Stimulated activated effector memory CD8-positive, alpha-beta T cell treated with anti-CD3 and anti-CD28 coated beads, Interleukin-12 subunit alpha, Interleukin-12 subunit beta, amount 100 ng/mL, for 72 hours (primary cell): Measurements from ENCODE around the gene SYTL1.

ENCODE experiments used
- ATAC-seq: fragments of 150-1000 bp; cut with Tn5 transposase; 2 replicates; pipeline ENCODE4 v1.10.0; 2021
- DNase-seq, 2 donors: peaks; one replicate each; pipeline ENCODE4 v3.0.0; 2021 to 2022; ENCODE audit warnings: low spot score in 2 of 2
- H3K27ac Mint-ChIP-seq: one replicate; pipeline ENCODE4 v1.8.0; 2022; ENCODE audit warnings: mild to moderate bottlenecking, mixed read lengths
- H3K36me3 Mint-ChIP-seq: one replicate; pipeline ENCODE4 v1.8.0; 2022; ENCODE audit warnings: mild to moderate bottlenecking, mixed read lengths
- H3K4me1 Mint-ChIP-seq: one replicate; pipeline ENCODE4 v1.8.0; 2022; ENCODE audit warnings: mixed read lengths
- H3K4me3 Mint-ChIP-seq: one replicate; pipeline ENCODE4 v1.8.0; 2022; ENCODE audit warnings: mild to moderate bottlenecking, mixed read lengths
- H3K9me3 Mint-ChIP-seq: one replicate; pipeline ENCODE4 v1.8.0; 2022; ENCODE audit warnings: mixed read lengths

Gene SYTL1

GRCh38 chr1:27393641-27394281, 51.9 kb downstream of the SYTL1 start:
- Mint-ChIP-seq H3K36me3 (peaks cover 43% of the 10 kb centered on the region), H3K4me1 (peaks cover 24% of the 10 kb centered on the region), H3K27ac (peak overlapping the region; percentile 41), H3K9me3 (no peaks in the 10 kb centered on the region), H3K4me3 (peak overlapping the region; percentile 93)
- no peak for DNase-seq
- ATAC-seq = no peak

GRCh38 chr1:27394282-27394658, 52.4 kb downstream of the SYTL1 start:
- Mint-ChIP-seq H3K36me3 (peaks cover 47% of the 10 kb centered on the region), H3K9me3 (no peaks in the 10 kb centered on the region), H3K4me3 (peak overlapping the region; percentile 93), H3K27ac (peak overlapping the region; percentile 41), H3K4me1 (peaks cover 26% of the 10 kb centered on the region)
- no peak for DNase-seq
- no peak for ATAC-seq

DNA sequence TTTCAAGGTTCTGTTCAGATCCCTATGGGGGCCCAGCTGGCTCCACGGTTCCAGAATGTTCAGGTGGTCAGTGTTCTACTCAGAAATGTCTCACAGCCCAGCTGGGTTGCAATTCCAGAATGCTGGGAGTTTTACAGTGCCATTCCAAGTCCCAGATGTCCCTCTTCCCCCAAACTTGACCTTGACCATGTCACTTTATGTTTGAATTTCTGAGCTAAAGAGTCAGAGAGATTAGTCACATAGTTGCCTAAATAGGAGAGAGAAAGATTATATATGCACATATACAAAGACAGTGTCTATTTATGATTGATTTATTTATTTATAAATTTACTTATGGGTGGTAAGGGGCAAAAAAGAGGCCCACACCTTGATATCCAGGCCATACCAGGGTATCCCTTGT, 53.1 kb downstream of the SYTL1 start:
- peak overlapping the region; percentile 93 for H3K4me3 Mint-ChIP-seq
- peaks cover 51% of the 10 kb centered on the region for H3K36me3 Mint-ChIP-seq
- DNase-seq = no peak
- peak overlapping the region; percentile 41 for H3K27ac Mint-ChIP-seq
- ATAC-seq = no peak
- H3K4me1 Mint-ChIP-seq = peaks cover 29% of the 10 kb centered on the region
- H3K9me3 Mint-ChIP-seq = no peaks in the 10 kb centered on the region

DNA sequence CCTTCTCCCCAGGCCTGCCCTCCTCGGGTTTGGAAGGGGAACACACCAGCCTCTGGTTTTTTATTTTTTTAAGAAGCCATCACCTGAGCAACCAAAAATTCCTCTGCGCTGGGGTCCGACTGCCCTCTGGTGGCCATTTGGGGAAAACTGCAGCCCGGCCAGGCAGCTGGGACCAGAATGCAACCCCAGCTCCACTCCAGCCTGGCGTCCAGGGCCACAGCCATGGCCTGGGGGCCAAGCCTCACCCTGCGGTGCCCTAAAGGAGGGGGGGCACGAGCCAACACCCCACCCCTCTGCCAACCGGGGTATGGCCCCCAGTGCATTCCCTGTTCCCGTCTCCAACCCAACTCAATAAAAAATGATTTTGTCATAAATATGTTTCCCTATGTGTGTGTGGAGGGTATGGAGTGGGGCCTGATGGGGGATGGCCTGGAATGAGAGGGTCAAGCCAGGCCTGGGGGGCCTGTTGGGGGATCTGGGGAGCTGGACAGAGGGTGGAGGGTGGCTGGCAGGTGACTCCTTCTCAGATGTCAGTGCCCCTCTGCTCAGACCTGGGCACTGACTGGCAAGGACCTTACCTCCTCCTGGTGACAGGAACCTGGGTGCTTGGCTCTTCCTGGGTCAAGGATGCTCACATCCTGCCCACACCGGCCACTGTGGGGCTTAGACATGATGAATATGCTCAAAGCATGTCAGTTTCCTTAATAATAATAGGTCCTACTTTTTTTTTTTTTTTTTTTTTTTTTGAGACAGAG, 53.8 kb downstream of the SYTL1 start:
- no peaks in the 10 kb centered on the region for H3K9me3 Mint-ChIP-seq
- peak; percentile 78 to 89 for DNase-seq
- peaks cover 56% of the 10 kb centered on the region for H3K36me3 Mint-ChIP-seq
- peak overlapping the region; percentile 41 for H3K27ac Mint-ChIP-seq
- no peak overlapping the region for H3K4me3 Mint-ChIP-seq
- ATAC-seq = peak; percentile 50
- H3K4me1 Mint-ChIP-seq = peaks cover 32% of the 10 kb centered on the region

DNA sequence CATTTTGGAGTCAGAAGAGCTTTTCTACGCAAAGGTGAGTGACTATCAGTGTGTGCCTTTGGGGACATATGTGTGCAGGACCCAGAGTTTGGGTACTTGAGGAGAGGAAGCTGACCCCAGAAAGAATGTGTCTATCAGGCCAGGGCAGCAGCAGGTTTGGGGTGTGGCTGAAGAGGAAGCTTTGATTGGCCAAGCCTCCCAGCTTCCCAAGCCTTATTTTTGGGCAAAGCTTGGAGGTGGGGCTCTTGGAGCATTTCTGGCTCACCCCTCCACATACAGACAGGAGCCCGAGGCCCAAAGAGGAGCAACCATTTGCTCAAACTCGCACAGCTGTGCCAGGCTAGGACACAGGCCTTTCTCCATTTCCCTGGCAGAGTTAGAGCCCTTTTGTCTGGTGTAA, 55.3 kb downstream of the SYTL1 start:
- Mint-ChIP-seq H3K27ac (peak overlapping the region; percentile 63), H3K36me3 (peaks cover 62% of the 10 kb centered on the region), H3K4me1 (peaks cover 26% of the 10 kb centered on the region), H3K4me3 (no peak overlapping the region), H3K9me3 (no peaks in the 10 kb centered on the region)
- DNase-seq (no peak), ATAC-seq (no peak)

DNA sequence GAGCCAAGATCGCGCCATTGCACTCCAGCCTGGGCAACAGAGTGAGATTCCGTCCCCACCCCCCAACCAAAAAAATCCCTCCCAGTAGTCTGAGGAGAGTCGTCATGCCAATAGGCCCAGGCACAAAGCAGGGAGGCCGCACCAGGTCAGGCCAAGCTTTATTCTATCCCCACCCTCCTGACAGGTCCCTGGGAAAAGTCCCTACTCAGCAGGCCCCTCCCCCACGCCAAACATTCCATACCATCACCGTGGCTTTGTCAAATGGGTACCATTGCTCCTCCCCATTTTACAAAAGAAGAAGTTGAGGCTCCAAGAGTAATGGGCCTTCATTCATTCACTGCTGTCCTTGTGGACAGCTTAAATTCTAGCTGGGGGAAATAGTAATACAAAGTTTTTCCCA, 55.9 kb downstream of the SYTL1 start:
- no peaks in the 10 kb centered on the region for H3K9me3 Mint-ChIP-seq
- no peak for ATAC-seq
- H3K36me3 Mint-ChIP-seq = peaks cover 58% of the 10 kb centered on the region
- H3K27ac Mint-ChIP-seq = peak overlapping the region; percentile 63
- peaks cover 20% of the 10 kb centered on the region for H3K4me1 Mint-ChIP-seq
- no peak for DNase-seq
- H3K4me3 Mint-ChIP-seq = no peak overlapping the region

DNA sequence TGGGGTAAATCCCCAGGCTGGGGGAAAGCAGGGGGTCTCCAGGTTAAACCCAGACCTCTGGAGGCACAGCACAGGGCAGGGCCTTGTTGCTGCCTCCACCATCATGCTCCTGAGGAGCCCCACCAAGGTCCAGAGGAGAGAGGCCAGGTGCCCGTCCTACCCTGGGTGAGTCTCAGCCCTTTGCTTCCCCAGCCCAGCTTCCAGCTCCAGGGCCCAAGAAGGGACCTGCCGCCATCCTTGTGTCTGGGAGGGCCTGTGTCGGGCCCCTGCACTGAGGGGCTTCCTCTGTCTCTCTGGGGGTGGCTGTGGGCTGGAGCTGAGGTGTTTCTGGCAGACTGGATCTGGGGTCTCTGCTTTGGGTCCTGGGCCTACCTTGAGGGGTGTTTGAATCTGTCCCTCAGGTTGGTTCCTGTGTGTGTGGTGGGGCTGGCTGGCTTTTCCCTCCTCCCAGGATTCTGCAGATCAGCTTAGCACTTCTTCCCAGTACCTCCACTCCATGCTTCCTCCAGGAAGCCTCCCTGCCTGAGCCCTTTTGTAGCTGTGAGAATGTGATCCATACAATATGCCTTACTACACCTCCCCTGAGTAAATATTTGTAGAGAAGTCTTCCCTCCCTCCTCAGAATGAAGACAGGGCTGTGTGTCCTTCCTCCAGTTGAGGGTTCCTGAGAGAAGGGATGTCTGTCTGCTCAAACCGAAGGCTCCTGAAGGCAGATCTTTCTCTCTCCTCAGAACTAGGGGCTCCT, 56.8 kb downstream of the SYTL1 start:
- DNase-seq (no peak), ATAC-seq (no peak)
- H3K36me3 Mint-ChIP-seq = peaks cover 67% of the 10 kb centered on the region
- peak overlapping the region; percentile 80 for H3K27ac Mint-ChIP-seq
- H3K4me3 Mint-ChIP-seq = no peak overlapping the region
- H3K4me1 Mint-ChIP-seq = peaks cover 26% of the 10 kb centered on the region
- no peaks in the 10 kb centered on the region for H3K9me3 Mint-ChIP-seq

DNA sequence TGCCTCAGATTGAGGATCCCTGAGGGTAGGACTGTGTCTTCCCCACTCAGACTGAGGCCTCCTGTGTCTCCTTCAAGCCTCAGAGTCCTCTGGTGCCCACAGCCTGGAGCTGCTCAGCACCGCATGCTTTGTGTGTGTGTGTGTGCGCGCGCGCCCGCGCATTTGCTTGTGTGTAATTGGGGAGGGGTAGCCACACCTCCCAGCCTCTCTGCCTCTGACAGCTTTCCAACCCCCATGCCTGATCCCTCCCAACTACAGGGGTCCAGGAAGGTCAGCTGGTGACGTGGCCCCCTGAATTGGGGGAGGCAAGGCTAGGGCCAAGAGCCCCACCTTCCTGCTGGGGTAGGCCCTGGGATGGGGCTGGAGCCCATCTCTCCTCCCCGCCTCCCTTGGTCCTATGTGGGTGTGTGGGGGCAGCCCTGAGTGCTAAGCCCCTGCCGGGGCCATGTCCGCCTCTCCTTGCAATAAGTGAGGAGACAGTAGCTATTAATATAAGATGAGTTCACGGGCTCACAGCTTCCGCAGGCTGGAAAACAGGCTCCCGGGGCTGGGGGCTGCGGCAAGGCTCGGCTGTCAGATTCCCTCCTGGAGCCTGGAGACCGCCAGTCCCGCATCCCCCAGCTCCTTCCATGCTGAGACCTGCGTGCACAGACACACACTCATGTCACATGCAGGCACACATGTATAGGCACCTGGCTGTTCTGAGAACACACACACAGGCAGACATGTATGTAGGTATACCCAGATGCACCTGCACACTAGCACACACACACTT, 57.6 kb downstream of the SYTL1 start:
- Mint-ChIP-seq H3K36me3 (peaks cover 69% of the 10 kb centered on the region), H3K4me3 (no peak overlapping the region), H3K4me1 (peaks cover 32% of the 10 kb centered on the region), H3K27ac (peak overlapping the region; percentile 80), H3K9me3 (no peaks in the 10 kb centered on the region)
- DNase-seq (no peak), ATAC-seq (no peak)

- peaks cover 70% of the 10 kb centered on the region for H3K36me3 Mint-ChIP-seq
- H3K9me3 Mint-ChIP-seq = no peaks in the 10 kb centered on the region
- no peak for DNase-seq
- no peak for ATAC-seq
- no peak overlapping the region for H3K4me3 Mint-ChIP-seq
- H3K27ac Mint-ChIP-seq = peak overlapping the region; percentile 85
- H3K4me1 Mint-ChIP-seq = peaks cover 27% of the 10 kb centered on the region
Observed at GRCh38 chr1:27400082-27400962, 58.5 kb downstream of the SYTL1 start.

DNA sequence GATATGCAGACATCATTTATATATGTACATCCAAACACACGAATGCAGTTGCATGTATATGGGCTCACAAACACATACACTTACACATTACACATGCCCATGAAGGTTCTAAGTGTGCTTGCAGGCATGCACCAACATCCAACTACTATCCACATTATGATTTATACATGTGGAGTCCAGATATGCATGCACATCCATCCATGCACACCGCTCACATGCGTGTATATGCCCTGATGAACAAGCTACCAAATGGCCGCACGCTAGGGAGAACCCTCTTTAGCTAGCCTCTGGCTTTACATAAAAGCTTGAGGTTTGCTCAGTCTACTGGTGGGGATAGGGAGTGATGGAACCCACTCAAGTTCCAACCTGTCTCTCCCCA, 59.1 kb downstream of the SYTL1 start:
- H3K4me1 Mint-ChIP-seq = peaks cover 27% of the 10 kb centered on the region
- no peak overlapping the region for H3K4me3 Mint-ChIP-seq
- ATAC-seq (no peak), DNase-seq (no peak)
- H3K9me3 Mint-ChIP-seq = no peaks in the 10 kb centered on the region
- peaks cover 67% of the 10 kb centered on the region for H3K36me3 Mint-ChIP-seq
- H3K27ac Mint-ChIP-seq = peak overlapping the region; percentile 85

- Mint-ChIP-seq H3K4me3 (no peak overlapping the region), H3K4me1 (peaks cover 27% of the 10 kb centered on the region), H3K27ac (peak overlapping the region; percentile 85), H3K36me3 (peaks cover 70% of the 10 kb centered on the region), H3K9me3 (no peaks in the 10 kb centered on the region)
- no peak for ATAC-seq
- DNase-seq = no peak
Observed at GRCh38 chr1:27402349-27402754, 60.5 kb downstream of the SYTL1 start.

GRCh38 chr1:27403065-27403726, 61.4 kb downstream of the SYTL1 start:
- Mint-ChIP-seq H3K4me3 (peak overlapping the region; percentile 47), H3K27ac (peak overlapping the region; percentile 85), H3K36me3 (peaks cover 70% of the 10 kb centered on the region), H3K4me1 (peaks cover 30% of the 10 kb centered on the region), H3K9me3 (no peaks in the 10 kb centered on the region)
- DNase-seq = no peak
- peak; percentile 85 for ATAC-seq
